NCI-H2196 treated with DMSO at 0.1 percent for 48 hours (cell line): ENCODE data around the gene DUOXA1.
A peak's percentile ranks its signal among the peaks of the same experiment; 100 is the strongest.

Experiments
- DNase-seq: peaks from one replicate; lab custom pipeline; 2025; ENCODE audit not compliant: unreplicated experiment; lab: John Stamatoyannopoulos, UW

DUOXA1 gene

DNA sequence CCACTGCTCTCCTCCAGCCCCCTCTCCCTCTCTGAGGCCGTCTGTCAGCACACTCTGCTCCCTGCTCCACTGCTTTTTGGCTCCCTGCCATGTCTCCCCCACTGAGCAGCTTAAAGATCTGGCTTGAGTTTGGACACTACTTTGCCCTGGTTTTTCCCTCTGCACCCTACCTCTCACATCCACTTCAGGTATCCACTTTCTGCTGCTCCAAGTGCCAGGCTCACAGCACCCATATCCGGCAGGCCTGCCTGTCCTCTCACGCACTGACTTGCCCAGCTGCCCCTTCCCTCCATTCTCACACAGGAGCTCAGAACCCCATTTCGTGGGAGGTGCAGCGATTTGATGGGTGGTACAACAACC, 3.9 kb upstream of the DUOXA1 start:
- DNase-seq, result no peak

- DNase-seq, result no peak
Measured at GRCh38 chr15:45132844-45133560, 3.3 kb upstream of the DUOXA1 start.

DNA sequence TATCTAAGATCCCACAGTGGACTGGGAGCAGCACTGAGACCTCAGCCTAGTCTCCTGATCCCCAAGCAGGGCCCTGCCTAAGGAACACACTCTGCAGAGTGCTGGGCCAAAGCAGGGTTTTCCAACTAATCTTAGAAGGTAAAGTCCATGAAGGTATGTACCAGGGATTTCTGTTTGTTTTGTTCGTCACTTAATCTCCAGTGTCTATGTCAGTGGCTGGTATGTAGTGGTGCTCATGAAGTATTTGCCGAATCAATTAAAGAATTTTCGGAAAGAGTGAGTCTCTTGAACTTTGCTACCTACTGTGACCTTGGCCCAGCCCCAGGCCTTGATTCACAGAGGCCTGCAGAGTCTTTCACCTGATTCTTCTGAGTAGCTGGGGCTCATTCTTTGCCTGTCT, 1.8 kb upstream of the DUOXA1 start:
- DNase-seq, result no peak

DNA sequence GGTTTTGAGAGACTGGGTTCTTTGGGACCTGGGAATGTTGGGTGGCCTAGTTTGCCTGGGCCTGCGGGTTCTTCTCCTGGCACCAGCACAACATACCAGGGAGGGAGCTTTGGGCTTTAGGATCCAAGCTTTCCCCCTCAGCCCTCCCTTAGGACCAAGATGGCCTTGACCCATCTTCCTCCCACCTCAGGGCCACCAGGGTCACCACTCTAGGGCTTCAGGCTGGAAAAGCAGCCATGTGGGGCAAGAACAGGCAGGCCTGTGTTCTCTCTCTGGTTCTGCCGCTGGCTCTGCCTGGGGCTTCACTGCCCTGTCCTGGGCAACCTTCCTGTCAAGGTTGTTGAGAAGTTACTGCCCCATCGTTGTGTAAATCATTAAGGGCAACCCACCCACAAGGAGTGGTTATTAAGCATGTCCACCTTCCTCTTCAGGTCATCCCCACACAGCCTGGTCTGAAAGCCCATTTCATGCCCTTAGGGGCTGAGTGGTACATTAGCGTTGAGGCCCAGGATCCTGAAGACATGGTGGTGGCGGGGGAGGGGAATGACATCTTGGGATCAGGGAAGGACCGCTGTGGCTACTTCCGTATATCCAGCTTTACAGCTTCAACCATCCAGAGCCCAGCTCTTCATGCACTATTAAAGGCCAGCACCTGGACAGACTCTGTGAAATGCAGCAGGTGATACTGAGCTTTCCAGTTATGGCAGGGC, 767 bp upstream of the DUOXA1 start:
- DNase-seq, result no peak

GRCh38 chr15:45128971-45129639, 574 bp downstream of the DUOXA1 start:
- DNase-seq, result no peak

GRCh38 chr15:45126535-45127158, 3.0 kb downstream of the DUOXA1 start:
- DNase-seq, result no peak

DNA sequence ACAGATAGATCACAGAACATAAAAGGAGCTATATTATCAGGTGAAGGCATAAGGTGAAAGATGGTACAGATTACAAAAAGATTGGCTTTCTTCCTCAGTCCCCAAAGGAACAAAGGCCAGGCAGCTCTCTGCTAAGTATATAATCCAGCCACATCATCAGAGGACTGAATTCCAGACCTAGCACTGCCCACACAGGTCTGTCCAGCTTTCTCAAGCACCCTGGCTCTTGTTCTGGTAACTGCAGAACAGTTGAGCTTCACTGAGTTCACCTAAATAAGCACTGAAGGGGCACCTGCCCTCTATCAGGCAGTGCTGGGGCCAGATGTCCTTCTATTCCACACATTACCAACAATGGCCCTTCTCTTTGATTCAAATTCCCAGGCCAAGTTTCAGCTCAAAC, 6.3 kb downstream of the DUOXA1 start:
- DNase-seq, result no peak

DNA sequence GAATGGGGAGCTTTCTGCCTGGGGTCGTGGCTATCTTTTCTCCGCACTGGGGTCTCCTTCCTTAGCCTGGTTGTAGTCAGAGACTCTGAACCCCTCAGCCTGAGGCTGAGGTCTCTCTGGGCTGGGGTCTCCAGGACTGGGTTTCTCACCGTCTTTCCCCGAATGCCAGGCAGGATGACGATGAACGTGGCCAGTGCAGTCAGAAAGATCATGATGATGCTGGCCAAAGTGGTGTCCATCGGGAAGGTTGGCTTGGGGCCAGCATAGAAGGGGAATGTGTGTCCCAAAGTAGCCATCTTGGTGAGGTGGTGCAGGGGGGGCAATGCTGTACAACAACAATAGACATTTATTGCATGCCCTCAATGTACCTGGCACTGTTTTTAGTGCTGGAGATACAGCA, 7.0 kb downstream of the DUOXA1 start:
- no peak for DNase-seq

DNA sequence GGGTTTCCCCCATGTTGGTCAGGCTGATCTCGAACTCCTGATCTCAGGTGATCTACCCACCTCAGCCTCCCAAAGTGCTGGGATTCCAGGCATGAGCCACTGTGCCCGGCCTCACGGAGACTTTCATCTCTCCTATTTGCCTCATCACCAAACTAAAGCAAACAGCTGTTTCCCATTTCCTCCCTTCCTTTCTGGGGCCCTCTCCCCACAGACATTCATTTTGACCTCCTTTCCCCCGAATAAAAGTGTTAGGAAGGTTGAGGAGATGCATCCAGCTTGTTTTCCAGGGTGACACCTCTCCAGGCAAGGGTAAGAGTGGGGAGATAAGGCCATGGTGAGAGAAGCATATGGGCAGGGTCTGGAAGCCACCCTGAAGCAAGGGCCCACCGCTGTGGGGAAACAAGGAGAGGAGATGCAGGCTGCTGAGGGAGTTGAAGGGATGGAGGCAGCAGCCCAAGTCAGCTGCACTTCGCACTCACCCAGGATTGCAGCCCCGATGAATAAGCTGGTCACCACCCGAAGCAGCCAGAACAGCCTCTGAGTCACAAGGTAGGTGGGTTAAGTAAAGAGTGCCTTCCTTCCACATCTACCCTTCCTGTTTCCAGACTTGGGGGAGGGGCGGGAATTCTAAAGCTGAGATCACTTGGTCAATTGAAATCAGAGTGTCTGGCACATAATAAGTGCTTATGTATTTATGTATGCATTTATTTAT, 7.8 kb downstream of the DUOXA1 start:
- no peak for DNase-seq

DNA sequence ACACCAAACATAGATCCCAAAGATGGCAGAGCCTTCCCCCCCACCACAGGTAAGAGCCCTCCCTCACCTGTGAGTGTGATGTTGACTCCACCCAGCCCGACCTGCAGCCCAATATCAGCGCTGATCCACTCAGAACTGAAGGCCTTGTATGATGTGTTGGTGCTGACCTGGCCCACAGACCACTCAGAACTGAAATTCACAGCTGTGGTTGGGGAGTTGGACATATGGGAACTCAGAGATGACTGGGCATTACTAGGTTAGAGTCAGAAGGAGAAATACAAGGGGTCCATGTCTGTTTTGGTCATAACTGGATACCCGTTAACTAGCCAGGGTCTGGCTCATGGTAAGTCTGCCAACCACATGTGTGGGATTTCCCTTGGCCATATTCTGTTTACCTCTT, 8.7 kb downstream of the DUOXA1 start:
- DNase-seq, result no peak

GRCh38 chr15:45120081-45120972, 9.4 kb downstream of the DUOXA1 start:
- DNase-seq, result no peak

DNA sequence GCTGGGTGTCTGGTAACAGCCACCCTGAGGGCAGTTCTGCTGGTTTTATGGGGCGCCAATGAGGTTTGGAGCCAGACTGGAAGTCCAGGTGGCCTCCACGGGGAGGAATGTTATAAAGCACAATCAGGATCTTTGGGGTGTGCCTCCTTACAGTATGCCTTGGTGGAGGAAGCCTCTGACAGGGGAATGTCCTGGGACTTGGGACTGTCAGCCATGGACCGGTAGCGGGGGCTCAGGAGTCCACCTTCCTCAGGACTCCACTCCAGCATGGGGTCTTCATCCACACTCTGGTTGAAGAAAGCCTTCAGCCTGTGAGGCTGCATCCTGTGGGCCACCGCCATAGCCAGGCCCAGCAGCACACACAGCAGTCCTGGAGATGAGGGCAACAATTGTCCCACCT, 10.7 kb downstream of the DUOXA1 start:
- no peak for DNase-seq

GRCh38 chr15:45118131-45118588, 11.5 kb downstream of the DUOXA1 start:
- peak; percentile 43 for DNase-seq

- no peak for DNase-seq
Measured at GRCh38 chr15:45117308-45118130, 12.2 kb downstream of the DUOXA1 start.

DNA sequence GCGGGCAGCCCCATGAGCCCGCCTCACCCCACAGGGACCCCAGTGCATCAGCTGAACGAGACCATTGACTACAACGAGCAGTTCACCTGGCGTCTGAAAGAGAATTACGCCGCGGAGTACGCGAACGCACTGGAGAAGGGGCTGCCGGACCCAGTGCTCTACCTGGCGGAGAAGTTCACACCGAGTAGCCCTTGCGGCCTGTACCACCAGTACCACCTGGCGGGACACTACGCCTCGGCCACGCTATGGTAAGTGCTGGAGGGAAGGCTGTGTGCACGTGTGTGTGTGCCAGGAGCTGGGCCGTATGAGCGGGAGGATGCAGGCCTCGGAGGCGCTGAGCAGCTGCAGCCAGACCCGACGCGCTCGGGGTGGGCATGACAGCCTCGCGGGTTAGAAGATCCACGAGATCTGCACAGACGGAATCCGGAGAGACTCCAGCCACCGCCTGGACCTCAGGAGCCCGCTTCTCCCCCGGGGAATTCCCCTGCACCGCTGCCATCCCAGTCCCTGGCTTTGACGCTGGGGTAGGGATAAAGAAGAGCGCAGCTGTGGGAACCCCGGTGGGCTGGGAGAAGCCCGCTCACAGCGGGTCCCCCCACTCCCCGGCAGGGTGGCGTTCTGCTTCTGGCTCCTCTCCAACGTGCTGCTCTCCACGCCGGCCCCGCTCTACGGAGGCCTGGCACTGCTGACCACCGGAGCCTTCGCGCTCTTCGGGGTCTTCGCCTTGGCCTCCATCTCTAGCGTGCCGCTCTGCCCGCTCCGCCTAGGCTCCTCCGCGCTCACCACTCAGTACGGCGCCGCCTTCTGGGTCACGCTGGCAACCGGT, 13.0 kb downstream of the DUOXA1 start:
- DNase-seq, result no peak

DNA sequence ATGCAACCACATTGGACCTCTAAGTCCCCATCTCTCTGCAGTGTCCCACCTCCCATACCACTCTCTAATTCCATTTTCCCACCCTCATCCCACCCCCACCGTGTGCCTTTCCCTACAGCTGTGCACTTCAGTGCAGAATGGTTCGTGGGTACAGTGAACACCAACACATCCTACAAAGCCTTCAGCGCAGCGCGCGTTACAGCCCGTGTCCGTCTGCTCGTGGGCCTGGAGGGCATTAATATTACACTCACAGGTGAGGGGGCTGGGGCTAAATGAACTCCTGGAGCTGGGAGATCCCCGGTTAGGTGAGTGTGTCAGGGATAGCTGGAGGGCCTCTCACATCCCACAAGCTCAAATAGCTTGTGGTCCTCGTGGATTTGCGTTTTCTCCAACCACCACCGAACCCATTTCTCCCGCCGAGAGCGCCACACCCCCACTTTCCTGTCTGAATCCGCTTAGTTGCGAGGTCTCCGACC, 13.6 kb downstream of the DUOXA1 start:
- DNase-seq, result no peak

- DNase-seq, result no peak
Measured at GRCh38 chr15:45115312-45115820, 14.3 kb downstream of the DUOXA1 start.

GRCh38 chr15:45114751-45115085, 15.0 kb downstream of the DUOXA1 start:
- no peak for DNase-seq
